Astrocyte (in vitro differentiated cells and primary cell): Measurements from ENCODE around the gene PNPLA2.

Source experiments
- CTCF ChIP-seq: IDR thresholded peaks from 2 replicates; pipeline ENCODE4 v1.5.1; 2011; ENCODE audit warnings: low read depth, mild to moderate bottlenecking, inconsistent platforms, low read length, moderate library complexity; ENCODE audit not compliant: insufficient read depth
- EZH2 ChIP-seq: IDR thresholded peaks from 2 replicates; pipeline ENCODE4 v1.6.1; 2012; ENCODE audit warnings: mild to moderate bottlenecking, low read length, inconsistent platforms; ENCODE audit not compliant: insufficient read depth

- TF ChIP-seq CTCF (peak; percentile 48), EZH2 (no peak)
Measured at GRCh38 chr11:848380-848931, 29.7 kb downstream of the PNPLA2 start.
